Measurements from ENCODE around the gene ENOX1. TPM values are rescaled to one million over a fixed set of nuclear protein-coding genes. Genes with fewer than 3 reads are reported as not detected.

ENOX1 gene
- total and polyA plus RNA-seq, 9 of the 15 experiments (the other 6 are each of a cell fraction or from before 2014, with no cell fraction given), result not detected

DNA sequence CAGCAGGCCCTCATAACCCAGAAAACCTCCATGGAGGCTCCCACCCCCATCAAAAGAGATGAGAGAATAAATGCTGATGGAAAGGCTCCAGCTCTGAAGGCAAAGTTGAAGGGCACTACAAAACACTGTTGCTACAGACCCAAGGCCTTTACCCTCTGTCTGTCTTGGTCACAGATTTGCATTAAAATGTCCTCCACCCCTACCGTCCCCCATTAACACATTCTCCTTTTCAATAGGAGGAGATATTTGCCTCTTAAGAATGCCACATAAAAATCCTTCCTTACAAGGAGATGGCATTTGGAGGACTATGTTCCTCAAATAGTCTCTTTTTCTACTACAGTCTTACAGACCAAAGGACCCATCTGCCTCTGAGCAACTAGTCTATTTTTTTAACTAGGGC lies 361.5 kb downstream of the ENOX1 start:
- no peak overlapping the region for H3K9ac ChIP-seq (ENCODE audit: insufficient read depth in 1 of 2, low read depth in 2 of 2, low read length in 2 of 2)
- H3K79me2 ChIP-seq (ENCODE audit: control insufficient read depth, insufficient read depth, low read length), result no peaks in the 10 kb centered on the region
- H3K27ac ChIP-seq (ENCODE audit: extremely low read depth, low read depth, low read length), result no peak overlapping the region
- POLR2A ChIA-PET, result no interaction called here
- in situ Hi-C loops (cut with MboI) (no loop called here), intact Hi-C loops (cut with micrococcal nuclease) (no loop called here)
- H2AFZ ChIP-seq (ENCODE audit: low read depth, low read length), result no peak overlapping the region
- no TSS peak for BruUV-seq (replicated peaks)
- no peak overlapping the region for H3K4me2 ChIP-seq (ENCODE audit: insufficient read depth, low read length)
- DNase-seq (ENCODE audit: extremely low read depth in 1 of 4, low spot score in 3 of 4) (no peak), FAIRE-seq (no peak), ATAC-seq (no peak)
- H3K36me3 ChIP-seq (ENCODE audit: control insufficient read depth, insufficient read depth, low read length), result no peaks in the 10 kb centered on the region
- WGBS (ENCODE audit: insufficient coverage, low coverage, missing lambda C conversion rate), result 0% methylated on average over 1 of the region's 1 CpG
- no peak overlapping the region for H3K4me3 ChIP-seq
- CTCF ChIA-PET (ENCODE audit: low intra/inter-chr PET ratio), result no interaction called here
- H3K27me3 ChIP-seq (ENCODE audit: control insufficient read depth in 2 of 2, insufficient read depth in 2 of 2, low read length in 2 of 2), result no peaks in the 10 kb centered on the region
- H3K9me3 ChIP-seq (replicated peaks; ENCODE audit: control insufficient read depth, insufficient read depth, low read depth, low read length), result no peaks in the 10 kb centered on the region
- H3K9me1 ChIP-seq (ENCODE audit: control insufficient read depth, insufficient read depth, low read length), result no peaks in the 10 kb centered on the region
- no peaks in the 10 kb centered on the region for H3K4me1 ChIP-seq (replicated peaks in 1 of 2; ENCODE audit: control insufficient read depth in 2 of 2, insufficient read depth in 2 of 2, low read length in 2 of 2)
- H4K20me1 ChIP-seq (replicated peaks; ENCODE audit: control insufficient read depth, insufficient read depth, low read length), result no peaks in the 10 kb centered on the region
- TF ChIP-seq NR4A1 (CRISPR knock-in tag; IDR thresholded peaks at IDR 0.05) (no peak), NR4A1 (tag; IDR thresholded peaks at IDR 0.05) (no peak), ZNF695 (CRISPR knock-in tag; IDR thresholded peaks at IDR 0.05) (no peak), ZNF121 (CRISPR knock-in tag; conservative IDR thresholded peaks at IDR 0.05) (no peak), SOX6 (IDR thresholded peaks at IDR 0.05) (no peak), NFIC (IDR thresholded peaks at IDR 0.05) (no peak), MTF1 (CRISPR knock-in tag; IDR thresholded peaks at IDR 0.05; ENCODE audit: borderline replicate concordance) (no peak), POLR2AphosphoS5 (IDR thresholded peaks at IDR 0.05; ENCODE audit: control insufficient read depth, insufficient read depth, low read depth, low read length) (no peak), PTRF (tag; IDR thresholded peaks at IDR 0.05) (no peak), PHF20 (IDR thresholded peaks at IDR 0.05; ENCODE audit: partially characterized antibody) (no peak), NFXL1 (CRISPR knock-in tag; IDR thresholded peaks at IDR 0.05) (no peak)
- TF ChIP-seq, protein P1, sequence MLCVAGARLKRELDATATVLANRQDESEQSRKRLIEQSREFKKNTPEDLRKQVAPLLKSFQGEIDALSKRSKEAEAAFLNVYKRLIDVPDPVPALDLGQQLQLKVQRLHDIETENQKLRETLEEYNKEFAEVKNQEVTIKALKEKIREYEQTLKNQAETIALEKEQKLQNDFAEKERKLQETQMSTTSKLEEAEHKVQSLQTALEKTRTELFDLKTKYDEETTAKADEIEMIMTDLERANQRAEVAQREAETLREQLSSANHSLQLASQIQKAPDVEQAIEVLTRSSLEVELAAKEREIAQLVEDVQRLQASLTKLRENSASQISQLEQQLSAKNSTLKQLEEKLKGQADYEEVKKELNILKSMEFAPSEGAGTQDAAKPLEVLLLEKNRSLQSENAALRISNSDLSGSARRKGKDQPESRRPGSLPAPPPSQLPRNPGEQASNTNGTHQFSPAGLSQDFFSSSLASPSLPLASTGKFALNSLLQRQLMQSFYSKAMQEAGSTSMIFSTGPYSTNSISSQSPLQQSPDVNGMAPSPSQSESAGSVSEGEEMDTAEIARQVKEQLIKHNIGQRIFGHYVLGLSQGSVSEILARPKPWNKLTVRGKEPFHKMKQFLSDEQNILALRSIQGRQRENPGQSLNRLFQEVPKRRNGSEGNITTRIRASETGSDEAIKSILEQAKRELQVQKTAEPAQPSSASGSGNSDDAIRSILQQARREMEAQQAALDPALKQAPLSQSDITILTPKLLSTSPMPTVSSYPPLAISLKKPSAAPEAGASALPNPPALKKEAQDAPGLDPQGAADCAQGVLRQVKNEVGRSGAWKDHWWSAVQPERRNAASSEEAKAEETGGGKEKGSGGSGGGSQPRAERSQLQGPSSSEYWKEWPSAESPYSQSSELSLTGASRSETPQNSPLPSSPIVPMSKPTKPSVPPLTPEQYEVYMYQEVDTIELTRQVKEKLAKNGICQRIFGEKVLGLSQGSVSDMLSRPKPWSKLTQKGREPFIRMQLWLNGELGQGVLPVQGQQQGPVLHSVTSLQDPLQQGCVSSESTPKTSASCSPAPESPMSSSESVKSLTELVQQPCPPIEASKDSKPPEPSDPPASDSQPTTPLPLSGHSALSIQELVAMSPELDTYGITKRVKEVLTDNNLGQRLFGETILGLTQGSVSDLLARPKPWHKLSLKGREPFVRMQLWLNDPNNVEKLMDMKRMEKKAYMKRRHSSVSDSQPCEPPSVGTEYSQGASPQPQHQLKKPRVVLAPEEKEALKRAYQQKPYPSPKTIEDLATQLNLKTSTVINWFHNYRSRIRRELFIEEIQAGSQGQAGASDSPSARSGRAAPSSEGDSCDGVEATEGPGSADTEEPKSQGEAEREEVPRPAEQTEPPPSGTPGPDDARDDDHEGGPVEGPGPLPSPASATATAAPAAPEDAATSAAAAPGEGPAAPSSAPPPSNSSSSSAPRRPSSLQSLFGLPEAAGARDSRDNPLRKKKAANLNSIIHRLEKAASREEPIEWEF (CRISPR knock-in tag; IDR thresholded peaks at IDR 0.05), result no peak
- TF ChIP-seq, protein P2, sequence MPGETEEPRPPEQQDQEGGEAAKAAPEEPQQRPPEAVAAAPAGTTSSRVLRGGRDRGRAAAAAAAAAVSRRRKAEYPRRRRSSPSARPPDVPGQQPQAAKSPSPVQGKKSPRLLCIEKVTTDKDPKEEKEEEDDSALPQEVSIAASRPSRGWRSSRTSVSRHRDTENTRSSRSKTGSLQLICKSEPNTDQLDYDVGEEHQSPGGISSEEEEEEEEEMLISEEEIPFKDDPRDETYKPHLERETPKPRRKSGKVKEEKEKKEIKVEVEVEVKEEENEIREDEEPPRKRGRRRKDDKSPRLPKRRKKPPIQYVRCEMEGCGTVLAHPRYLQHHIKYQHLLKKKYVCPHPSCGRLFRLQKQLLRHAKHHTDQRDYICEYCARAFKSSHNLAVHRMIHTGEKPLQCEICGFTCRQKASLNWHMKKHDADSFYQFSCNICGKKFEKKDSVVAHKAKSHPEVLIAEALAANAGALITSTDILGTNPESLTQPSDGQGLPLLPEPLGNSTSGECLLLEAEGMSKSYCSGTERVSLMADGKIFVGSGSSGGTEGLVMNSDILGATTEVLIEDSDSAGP (CRISPR knock-in tag; IDR thresholded peaks at IDR 0.05), result no peak
- TF ChIP-seq, protein P3, sequence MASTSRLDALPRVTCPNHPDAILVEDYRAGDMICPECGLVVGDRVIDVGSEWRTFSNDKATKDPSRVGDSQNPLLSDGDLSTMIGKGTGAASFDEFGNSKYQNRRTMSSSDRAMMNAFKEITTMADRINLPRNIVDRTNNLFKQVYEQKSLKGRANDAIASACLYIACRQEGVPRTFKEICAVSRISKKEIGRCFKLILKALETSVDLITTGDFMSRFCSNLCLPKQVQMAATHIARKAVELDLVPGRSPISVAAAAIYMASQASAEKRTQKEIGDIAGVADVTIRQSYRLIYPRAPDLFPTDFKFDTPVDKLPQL (IDR thresholded peaks at IDR 0.05; ENCODE audit: extremely low read depth, insufficient read length), result no peak
